ENCODE measurements around the gene MARCHF10.
"Not testable (repeated sequence)": the region's sequence is repeated elsewhere in the genome, so short reads cannot be mapped to it uniquely, and the experiment has no call there.

Gene MARCHF10

DNA sequence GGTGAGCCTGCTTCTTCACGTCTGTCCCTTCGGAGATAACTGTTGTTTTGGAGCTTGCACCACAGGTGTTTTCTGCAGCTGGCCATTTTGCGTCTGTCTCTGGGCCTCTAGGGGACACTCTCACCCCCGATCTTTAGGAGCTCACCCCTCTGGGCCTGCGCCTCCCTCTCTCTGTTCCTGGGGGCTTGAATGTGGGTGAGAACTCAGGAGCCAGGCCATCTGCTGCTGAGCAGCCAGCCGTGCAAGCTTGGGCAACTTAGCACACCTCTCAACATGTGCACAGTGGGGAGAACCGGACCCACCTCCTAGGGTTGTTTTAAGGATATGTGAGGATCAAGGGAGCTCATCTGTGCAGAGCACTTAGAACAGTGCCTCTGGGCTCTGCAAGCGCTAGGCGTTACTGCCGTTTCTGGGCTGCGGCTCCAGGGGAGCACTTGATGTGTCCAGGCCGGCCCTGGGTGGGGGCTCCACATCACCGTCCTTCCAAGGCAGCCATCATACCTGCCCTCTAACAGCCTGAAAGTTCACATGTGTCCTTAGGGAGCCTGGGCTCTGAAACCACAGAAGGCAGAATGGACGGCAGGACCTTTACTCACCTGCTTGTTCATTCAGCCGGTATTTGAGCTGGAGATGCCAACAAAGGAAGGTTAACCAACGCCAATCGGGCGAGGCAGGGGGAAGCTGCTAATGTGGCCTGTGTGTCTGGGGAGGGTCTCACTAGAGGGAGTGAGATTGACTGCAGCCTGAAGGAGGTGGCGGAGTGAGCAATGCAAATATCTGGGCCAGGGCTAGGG lies 114.3 kb downstream of the MARCHF10 start:
- no peak for DNase-seq

DNA sequence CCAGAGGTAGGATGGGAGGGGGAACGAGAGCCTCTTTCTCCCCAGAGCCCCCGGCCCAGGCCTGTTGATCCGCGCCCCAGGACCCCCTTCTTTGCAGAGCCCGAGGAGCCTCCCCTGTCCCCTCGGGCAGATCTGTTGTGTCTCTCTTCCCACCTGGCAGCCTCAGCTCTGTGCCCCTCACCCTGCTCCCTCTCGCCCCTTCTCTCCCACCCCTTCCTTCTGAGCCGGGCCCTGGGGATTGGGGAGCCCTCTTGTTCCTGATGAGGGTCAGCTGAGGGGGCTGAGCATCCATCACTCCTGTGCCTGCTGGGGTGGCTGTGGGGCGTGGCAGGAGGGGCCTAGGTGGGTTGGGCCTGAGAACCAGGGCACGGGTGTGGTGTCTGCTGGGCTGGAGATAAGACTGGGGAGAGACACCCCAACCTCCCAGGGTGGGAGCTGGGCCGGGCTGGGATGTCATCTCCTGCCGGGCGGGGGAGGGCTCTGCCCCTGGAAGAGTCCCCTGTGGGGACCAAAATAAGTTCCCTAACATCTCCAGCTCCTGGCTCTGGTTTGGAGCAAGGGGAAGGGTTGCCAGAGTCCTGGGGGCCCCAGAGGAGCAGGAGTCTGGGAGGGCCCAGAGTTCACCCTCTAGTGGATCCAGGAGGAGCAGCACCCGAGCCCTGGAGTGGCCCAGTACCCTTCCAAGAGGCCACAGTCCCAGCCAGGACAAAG lies 115.2 kb downstream of the MARCHF10 start:
- DNase-seq, result no peak

DNA sequence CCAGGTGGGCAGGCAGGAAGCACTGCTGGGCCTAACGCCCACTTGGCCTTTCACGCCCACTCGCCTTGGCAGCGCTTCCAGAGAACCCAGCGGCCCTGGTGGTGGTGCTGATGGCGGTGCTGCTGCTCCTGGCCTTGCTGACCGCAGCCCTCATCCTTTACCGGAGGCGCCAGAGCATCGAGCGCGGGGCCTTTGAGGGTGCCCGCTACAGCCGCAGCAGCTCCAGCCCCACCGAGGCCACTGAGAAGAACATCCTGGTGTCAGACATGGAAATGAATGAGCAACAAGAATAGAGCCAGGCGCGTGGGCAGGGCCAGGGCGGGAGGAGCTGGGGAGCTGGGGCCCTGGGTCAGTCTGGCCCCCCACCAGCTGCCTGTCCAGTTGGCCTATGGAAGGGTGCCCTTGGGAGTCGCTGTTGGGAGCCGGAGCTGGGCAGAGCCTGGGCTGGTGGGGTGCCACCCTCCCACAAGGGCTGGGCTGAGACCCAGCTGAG lies 115.9 kb downstream of the MARCHF10 start:
- DNase-seq, result no peak

DNA sequence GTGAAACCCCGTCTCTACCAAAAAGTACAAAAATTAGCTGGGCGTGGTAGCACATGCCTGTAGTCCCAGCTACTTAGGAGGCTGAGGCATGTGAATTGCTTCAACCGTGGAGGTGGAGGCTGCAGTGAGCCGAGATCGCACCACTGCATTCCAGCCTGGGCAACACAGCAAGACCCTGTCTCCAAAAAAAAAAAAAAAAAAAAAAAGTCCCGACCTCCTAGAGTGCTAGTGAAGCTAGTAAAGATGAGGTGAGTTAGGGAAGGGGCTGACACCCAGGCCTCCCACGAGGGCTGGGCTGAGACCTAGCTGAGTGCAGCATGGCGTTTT lies 116.6 kb downstream of the MARCHF10 start:
- not testable (repeated sequence) for DNase-seq

DNA sequence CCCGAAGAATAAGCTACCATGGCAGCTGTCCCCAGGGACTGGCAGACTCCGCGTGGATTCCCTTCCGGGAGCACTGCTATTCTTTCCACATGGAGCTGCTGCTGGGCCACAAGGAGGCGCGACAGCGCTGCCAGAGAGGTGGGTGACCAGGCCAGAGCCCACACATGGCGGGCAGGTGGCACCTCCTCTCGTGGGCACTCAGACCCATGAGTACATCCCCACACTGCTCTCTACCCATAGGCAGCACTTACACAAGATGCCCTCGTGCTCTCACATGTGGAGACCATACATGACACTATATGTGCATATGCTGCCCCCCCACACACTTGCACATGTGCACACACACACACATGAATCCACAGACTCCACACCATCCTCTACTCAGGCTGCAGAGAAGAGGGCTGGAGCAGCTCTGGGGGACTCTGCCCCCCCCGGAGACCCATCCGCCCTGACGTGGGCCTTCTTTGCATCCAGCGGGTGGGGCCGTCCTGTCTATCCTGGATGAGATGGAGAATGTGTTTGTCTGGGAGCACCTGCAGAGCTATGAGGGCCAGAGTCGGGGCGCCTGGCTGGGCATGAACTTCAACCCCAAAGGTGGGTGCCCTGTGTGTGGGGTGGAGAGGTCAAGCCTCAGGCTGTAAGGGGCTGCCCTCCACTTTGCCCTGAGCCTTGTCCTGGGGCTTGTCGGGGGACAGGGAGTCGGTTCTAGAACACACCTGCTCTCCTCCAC lies 117.8 kb downstream of the MARCHF10 start:
- DNase-seq, result no peak

DNA sequence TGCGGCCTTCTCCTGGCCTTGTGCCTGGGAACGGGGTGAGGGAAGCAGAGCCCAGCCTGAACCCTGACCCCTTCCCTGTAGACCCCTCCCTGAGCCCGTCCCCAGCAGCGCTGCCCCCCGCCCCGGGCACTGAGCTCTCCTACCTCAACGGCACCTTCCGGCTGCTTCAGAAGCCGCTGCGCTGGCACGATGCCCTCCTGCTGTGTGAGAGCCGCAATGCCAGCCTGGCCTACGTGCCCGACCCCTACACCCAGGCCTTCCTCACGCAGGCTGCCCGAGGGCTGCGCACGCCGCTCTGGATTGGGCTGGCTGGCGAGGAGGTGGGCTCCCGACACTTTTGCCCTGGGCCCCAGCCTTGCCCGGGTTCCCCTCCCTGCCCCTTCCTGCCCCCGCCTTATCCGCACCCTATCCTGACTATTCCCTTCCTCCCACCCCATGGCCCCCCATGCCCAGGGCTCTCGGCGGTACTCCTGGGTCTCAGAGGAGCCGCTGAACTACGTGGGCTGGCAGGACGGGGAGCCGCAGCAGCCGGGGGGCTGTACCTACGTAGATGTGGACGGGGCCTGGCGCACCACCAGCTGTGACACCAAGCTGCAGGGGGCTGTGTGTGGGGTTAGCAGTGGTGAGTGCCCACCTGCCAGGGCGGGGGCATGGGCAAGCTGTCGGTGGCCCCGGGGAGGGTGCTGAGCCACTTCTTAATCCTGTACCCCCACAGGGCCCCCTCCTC lies 118.5 kb downstream of the MARCHF10 start:
- DNase-seq, result no peak

DNA sequence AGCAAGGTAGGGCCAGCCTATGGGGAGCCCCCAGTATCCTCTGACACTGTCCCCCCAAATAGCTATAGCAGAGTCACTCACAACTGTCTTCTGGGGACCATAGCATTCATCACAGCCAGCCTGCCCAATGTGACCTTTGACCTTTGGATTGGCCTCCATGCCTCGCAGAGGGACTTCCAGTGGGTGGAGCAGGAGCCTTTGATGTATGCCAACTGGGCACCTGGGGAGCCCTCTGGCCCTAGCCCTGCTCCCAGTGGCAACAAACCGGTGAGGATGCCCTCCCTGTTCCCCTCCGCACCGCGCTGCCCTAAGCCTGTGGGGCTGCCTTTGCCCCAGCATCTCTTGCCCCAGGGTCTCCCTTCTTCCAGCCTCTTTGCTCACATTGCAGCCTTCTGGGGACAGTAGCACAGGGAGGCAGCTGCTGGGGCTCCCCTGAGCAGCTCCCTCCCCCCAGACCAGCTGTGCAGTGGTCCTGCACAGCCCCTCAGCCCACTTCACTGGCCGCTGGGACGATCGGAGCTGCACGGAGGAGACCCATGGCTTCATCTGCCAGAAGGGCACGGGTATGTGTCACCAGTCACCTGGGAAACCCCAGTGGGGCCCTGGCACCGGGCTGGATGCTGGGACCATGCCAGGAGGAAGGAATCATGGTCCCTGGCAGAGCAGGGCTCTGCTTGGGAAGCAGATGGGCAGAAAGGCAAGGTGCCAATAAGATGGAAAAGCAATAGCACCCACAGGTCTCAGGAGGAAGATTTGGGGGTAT lies 119.5 kb downstream of the MARCHF10 start:
- no peak for DNase-seq

DNA sequence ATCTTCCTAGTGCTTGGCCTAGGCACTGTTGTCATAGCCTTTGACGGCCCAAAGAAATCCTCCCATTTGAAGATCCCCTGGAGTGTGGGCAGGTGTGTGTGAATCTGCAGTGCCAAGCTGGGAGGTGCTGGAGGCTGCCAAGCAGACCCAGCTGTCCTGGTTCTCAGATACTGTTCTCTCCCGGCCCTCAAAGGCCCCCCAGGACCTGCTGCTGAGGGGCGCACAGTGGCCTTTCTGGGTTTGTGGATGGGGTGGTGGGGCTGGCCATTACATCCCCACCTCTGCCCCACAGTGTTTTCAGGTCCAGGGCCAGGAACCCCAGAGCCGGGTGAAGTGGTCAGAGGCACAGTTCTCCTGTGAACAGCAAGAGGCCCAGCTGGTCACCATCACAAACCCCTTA lies 120.1 kb downstream of the MARCHF10 start:
- no peak for DNase-seq

DNA sequence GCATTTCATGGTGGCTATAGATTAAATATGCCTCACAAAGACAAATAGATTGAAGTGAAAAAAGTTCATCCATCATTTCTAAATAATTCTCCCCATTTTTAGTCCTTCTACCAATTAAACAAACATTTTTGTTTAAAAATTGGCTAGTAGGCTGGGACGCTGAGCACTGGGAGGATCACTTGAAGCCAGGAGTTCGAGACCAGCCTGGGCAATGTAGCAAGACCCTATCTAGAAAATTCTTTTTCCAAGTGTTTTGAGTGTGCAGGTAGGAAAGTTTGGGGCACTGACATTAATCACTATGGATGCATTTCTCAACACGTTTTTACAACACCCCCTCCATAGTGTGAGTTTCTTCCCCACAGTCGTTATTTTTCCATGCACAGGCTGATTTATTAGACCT lies 123.9 kb downstream of the MARCHF10 start:
- DNase-seq, result no peak

- no peak for DNase-seq
These were observed 126.2 kb downstream of the MARCHF10 start for GRCh38 chr17:62681939-62682381.

DNA sequence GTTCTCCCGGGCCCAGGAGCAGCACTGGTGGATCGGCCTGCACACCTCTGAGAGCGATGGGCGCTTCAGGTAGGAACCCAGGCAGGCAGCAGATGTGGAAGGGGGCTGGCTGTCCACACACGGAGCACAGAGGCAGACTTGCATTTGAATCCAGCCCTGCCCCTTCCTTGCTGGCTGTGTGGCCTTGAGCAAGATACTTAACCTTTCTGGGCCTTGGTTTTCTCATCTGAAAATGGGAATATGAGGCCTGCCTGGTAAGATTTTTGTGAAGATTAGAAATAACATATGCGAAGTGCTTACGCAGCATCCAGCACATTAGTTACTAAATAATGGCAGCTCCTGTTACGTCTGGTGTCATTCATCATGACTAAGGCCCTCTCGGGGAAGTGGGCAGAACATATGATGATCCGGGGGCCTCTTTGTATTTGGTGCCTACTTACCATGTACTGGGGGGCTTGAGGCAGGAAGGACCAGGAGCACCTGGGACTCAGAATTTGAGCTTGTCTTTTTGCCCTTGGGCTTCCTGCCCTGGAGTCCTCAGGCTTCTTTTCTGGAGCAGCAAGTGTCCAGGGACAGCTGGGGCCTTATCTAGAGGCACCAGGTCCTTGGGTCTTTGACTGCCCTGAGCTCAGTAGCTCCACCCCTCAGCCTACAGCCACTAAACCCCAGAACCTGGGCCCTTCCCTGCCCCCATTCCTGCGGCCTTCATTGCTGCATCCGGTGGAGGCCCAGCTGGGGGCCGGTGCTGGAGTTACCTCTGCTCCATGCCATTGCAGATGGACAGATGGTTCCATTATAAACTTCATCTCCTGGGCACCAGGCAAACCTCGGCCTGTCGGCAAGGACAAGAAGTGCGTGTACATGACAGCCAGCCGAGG lies 126.8 kb downstream of the MARCHF10 start:
- DNase-seq, result no peak

- no peak for DNase-seq
These were observed 127.5 kb downstream of the MARCHF10 start for GRCh38 chr17:62680541-62681052.

- DNase-seq, result no peak
These were observed 128.2 kb downstream of the MARCHF10 start for GRCh38 chr17:62679866-62680377.

- DNase-seq, result no peak
These were observed 129.7 kb downstream of the MARCHF10 start for GRCh38 chr17:62678214-62678919.

DNA sequence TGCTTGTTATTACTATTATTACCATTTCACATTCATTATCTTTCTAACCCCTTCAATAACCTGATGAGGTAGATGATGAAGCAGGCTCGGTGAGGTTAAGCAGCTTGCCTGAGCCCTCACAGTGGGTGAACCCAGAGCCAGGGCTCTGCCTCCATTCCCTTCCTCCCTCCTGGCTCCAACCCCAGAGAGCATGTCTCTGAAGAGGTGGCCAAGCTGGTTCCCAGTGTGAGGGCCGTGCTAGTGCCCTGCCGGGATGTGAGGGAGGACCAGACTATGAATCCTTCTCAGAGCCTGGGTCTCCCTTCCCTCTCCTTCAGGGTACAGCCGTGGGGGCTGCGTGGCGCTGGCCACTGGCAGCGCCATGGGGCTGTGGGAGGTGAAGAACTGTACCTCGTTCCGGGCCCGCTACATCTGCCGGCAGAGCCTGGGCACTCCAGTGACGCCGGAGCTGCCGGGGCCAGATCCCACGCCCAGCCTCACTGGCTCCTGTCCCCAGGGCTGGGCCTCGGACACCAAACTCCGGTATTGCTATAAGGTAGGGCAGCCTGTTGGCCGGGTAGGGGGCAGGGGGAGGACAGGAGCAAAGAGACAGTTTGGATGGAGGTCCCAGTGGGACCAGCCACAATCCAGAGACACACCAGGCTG lies 131.0 kb downstream of the MARCHF10 start:
- no peak for DNase-seq

GRCh38 chr17:62676231-62676943 lies 131.7 kb downstream of the MARCHF10 start:
- no peak for DNase-seq

- DNase-seq, result no peak
These were observed 132.4 kb downstream of the MARCHF10 start for GRCh38 chr17:62675701-62676100.

- no peak for DNase-seq
These were observed 132.9 kb downstream of the MARCHF10 start for GRCh38 chr17:62675260-62675659.

DNA sequence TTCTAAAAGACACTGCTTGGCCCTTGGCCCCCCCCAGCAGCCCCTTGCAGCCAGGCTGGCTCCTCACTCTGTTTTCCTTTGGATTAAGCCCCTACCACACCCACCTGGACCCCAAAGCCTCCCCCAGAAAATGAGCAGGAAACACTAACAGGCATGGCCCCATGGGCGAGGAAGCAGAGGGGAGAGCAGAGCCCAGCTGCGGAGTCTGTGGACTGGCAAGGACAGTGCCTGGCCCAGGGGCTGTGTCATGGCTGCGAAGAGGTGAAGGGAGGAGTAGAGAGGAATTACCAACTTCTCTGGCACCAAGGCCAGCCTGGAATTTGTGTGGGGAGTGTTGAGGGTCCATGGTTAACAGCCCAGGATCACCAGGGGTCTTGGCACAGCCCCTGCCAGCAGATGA lies 133.3 kb downstream of the MARCHF10 start:
- DNase-seq, result no peak
